Epithelial cell of esophagus (primary cell): ENCODE results near the gene ACP7.

Experiments used
- DNase-seq: peaks from one replicate; pipeline ENCODE4 v3.0.0; 2010; ENCODE audit warnings: low read depth
- H3K4me3 ChIP-seq: 2 replicates; pipeline ENCODE4 v1.5.1; 2011; ENCODE audit warnings: mild to moderate bottlenecking, low read length, control low read depth
- TF ChIP-seq, protein P1 (sequence below): IDR thresholded peaks from 2 replicates; pipeline ENCODE4 v1.5.1; 2011; ENCODE audit warnings: low read depth, mild to moderate bottlenecking, low read length, control low read depth, inconsistent platforms; ENCODE audit not compliant: insufficient read depth; ENCODE audit errors: missing control alignments

The ACP7 gene

DNA sequence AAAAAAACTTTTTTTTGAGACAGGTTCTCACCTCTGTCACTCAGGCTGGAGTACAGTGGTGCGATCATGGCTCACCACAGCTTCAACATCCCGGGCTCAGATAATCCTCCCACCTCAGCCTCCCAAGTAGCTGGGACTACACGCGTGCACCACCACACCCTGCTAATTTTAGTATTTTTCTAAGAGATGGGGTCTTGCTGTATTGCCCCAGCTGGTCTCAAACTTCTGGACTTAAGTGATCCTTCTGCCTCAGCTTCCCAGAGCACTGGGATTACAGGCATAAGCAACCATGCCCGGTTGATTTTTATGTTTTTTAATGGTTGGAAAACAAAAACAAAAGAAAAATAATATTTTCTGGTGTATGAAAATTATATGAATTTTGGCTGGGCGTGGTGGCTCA is 9.2 kb upstream of the ACP7 start:
- TF ChIP-seq, protein P1, sequence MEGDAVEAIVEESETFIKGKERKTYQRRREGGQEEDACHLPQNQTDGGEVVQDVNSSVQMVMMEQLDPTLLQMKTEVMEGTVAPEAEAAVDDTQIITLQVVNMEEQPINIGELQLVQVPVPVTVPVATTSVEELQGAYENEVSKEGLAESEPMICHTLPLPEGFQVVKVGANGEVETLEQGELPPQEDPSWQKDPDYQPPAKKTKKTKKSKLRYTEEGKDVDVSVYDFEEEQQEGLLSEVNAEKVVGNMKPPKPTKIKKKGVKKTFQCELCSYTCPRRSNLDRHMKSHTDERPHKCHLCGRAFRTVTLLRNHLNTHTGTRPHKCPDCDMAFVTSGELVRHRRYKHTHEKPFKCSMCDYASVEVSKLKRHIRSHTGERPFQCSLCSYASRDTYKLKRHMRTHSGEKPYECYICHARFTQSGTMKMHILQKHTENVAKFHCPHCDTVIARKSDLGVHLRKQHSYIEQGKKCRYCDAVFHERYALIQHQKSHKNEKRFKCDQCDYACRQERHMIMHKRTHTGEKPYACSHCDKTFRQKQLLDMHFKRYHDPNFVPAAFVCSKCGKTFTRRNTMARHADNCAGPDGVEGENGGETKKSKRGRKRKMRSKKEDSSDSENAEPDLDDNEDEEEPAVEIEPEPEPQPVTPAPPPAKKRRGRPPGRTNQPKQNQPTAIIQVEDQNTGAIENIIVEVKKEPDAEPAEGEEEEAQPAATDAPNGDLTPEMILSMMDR, result no peak
- H3K4me3 ChIP-seq, result no peak overlapping the region

DNA sequence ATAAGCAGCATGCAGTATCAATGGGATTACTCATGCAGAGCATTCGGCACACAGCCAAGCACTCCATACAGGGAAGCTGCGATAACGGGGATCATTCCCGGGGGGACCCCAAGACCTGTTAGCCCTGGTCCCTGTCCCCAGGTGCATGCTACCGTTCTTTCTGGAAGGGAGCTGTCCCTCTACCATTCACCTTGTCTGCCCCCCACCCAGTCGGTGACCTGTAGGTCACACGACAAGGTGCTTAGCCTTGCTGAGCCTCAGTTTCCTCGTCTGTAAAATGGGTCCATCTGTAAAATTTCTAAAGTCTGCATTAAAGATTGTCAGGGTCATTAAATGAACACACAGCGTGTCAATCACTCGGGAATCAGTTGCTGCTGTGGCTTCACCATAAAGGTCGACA is 6.8 kb upstream of the ACP7 start:
- no peak overlapping the region for H3K4me3 ChIP-seq
- no peak for DNase-seq
- TF ChIP-seq, protein P1, result no peak

More for the DNA sequence above, 9.2 kb upstream of the ACP7 start:
- no peak for DNase-seq

DNA sequence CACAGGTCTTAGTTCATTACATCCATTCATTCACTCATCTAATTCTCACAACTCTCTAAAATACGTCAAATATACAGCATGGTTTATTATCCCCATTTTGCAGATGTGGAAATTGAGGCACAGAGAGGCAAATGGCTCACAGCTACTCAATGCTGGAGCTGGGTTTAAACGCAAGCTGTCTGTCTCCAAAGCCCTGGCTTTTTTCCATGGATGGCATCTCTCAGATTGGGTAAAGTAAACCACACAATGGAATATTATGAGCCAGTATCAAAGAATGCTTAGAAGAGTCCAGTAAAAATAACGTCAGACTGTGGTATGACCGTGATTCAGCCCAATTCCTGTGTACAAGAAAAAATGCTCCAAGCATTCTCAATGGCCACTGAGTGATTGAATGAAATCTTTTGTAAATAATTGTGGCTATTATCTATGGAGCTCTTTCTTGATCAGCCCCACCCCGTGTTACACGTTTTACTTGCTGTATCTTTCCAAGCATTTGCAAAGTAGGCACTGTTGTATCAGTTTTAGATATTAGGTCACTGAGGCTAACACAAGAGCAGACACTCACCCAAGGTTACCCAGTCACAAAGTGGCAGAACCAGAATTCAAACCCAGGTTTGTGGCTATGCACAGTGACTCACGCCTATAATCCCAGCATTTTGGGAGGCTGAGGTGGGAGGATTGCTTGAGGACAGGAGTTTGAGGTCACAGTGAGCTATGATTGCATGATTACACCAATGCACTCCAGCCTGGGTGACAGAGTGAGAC is 5.5 kb upstream of the ACP7 start:
- TF ChIP-seq, protein P1, result no peak
- no peak overlapping the region for H3K4me3 ChIP-seq

DNA sequence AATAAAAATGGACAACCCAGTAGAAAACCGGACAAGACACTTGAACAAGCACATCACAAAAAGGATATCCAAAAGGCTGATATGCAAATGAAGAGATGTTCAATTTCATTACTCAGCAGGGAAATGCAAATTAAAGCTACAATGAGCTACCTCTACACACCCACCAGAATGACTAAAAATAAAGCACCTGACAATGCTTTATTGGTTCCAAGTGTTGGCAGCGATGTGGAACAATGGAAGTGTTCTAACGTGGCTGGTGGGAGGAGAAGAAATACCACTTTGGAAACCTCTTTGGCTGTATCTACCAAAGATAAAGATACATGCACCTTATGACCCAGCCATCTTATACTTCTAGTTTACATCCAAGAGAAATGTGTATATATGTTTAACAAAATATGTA is 3.7 kb upstream of the ACP7 start:
- peak; percentile 26 for DNase-seq
- TF ChIP-seq, protein P1, result no peak
- no peak overlapping the region for H3K4me3 ChIP-seq

More for the DNA sequence above, 5.5 kb upstream of the ACP7 start:
- DNase-seq, result peak; percentile 96

DNA sequence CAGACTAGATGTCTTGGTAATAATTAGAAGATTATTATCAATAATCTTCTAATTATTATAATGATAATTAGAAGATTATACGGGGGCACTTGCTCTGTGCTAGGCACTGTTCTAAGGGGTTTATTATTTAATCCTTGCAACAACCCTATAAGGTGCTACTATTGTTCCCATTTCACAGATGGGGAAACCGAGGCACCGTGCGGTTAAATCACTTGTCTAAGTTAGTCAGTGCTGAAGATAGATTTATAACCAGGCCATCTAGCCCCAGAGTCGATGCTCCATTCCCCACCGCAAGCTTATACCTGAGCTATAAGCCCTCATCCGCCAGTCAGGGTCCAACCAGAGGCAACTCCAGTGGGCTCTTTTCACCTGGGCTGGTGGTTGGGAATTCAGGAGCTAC is 2.0 kb upstream of the ACP7 start:
- H3K4me3 ChIP-seq, result no peak overlapping the region
- no peak for DNase-seq
- TF ChIP-seq, protein P1, result no peak

DNA sequence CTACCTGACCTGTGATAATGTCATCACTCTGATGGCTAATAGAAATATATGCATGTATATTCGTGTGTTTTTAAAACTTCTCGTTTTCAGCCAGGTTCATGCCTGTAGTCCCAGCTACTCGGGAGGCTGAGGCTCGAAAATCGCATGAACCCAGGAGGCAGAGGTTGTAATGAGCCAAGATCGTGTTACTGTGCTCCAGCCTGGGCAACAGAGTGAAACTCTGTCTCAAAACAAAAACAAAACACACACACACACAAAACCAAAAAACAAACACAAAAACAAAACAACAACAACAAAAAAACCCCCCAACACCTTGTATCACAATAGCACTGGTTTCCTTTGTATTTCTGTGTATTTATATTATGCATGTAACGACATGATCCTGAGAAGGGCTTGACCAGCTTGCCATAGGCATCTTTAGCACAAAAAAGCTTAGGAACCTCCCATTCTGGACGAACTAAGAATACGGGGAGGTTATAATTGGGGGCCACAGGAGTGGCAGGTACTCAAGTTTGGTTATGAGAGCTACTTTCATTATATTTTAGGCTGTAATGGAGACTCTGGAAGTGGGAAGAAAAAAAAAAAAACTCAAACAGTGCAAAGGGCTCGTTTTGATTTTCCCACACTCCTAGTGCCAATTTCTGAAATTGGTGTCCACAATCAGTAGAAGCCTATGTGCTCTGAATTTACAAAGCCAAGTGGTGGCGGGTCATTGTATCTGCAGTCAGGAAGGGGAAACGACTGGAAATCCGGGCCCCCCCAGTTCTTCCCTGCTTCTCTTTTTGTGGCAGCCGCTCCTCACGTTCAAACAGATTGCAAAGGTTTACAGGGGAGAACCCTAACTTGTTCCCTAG is 1.2 kb upstream of the ACP7 start:
- TF ChIP-seq, protein P1, result no peak
- peak overlapping the region; percentile 46 for H3K4me3 ChIP-seq
- peak; percentile 30 for DNase-seq

DNA sequence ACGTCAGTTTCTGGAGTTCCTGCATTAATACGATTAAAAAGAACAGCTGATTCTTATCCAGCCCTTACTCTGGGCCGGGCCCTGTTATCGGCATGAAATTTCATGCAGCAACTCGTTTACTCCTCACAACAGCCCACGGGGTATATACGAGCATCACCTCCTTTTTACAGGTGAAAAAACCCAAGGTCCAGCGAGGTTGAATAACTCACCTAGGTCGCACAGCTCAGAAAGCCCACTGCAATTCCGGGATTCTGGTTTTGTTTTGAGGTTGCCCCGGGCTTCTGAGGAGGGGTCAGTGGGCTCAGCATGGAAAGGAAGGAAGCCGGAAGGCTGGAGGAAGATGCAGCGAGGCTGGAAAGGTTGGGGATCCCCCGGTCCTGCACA is 577 bp upstream of the ACP7 start:
- peak overlapping the region; percentile 46 for H3K4me3 ChIP-seq

More for the DNA sequence above, 577 bp upstream of the ACP7 start:
- peak; percentile 44 for DNase-seq
- TF ChIP-seq, protein P1, result no peak
